NCI-H2029 treated with DMSO at 0.1 percent for 48 hours (cell line): ENCODE measurements around the gene MIGA2.

Experiments used
- DNase-seq: peaks from one replicate; lab custom pipeline; 2025; lab: John Stamatoyannopoulos, UW

The MIGA2 gene

GRCh38 chr9:129038109-129038852, 1.9 kb downstream of the MIGA2 start:
- DNase-seq: no peak

GRCh38 chr9:129040113-129040643, 3.8 kb downstream of the MIGA2 start:
- no peak for DNase-seq

GRCh38 chr9:129042016-129042415, 5.6 kb downstream of the MIGA2 start:
- no peak for DNase-seq

DNA sequence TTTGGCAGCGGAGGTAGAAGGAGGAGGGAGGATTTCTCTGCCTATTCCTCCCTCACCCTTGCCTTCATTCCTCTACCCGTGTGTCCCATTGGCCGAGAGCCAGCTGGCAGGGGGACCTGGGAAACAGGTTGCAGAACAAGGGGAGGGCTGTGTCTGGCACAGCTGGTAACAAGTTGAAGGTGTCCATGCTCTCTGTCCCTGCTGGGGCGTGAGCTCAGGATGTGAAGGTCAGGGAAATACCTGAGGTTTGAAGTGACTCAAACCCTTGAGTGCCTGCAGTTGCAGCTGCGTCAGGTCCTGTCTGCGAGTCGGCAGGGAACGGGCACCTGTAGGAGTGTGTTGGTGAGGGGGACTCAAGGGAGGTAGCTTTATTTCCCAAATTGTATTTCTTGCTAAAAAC, 16.2 kb downstream of the MIGA2 start:
- DNase-seq: peak; percentile 67

DNA sequence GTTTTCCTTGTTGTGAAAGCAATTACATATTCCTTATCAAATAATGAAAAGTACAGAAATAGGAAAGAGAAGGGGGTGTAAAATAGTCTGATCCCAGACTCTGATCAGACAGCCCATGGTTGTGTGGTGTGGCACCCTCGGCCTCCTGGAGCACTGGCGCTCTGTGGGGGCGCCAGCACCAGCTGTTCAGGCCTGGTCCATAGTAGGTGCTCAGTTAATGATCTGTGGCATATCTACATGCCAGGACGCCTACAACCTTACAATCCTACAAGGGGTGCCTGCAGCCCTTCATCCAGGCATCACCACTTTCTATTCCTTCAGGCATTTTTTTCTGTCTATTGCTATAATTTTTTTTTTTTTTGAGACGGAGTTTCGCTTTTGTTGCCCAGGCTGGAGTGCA, 16.6 kb downstream of the MIGA2 start:
- DNase-seq: no peak

- no peak for DNase-seq
Measured at GRCh38 chr9:129054163-129054851, 17.9 kb downstream of the MIGA2 start.

DNA sequence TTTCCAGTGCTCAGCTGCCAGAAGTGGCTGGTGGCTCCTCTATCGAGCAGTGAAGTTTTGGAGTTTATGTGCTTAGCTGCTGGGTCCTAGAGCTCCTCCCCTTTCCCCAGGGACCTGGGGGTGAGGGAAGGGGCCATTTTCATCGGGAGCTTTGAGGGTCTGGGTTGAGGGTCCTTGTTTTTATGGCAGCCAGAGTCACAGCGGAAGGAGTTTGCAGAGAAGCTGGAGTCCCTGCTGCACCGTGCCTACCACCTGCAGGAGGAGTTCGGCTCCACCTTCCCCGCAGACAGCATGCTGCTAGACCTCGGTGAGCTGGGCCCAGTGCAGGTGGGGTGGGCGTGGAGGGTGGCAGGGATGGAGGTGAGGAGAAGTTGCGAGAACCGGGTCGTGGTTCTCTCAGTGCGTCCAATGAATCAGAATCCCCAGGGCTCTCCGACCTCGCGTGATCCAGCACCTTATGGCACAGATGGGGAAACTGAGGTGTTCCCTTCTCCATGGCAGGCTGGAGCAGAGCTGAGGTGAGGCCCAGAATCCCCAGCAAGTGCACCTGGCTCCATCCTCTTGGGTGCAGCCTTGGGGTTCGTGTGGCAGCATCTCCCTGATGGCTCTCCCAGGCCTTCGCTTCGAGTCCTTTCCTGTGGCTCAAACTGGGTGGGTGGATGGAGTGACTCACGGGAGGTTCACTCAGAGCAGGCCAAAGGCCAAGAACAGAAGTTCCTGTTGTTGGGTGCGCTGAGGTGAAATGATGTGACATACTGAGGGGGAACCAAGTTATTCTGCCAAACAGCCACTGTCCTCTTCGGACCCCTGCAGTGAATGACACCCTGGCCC, 22.8 kb downstream of the MIGA2 start:
- DNase-seq: no peak

- DNase-seq: no peak
Measured at GRCh38 chr9:129059796-129060785, 23.7 kb downstream of the MIGA2 start.

GRCh38 chr9:129060991-129061390, 24.6 kb downstream of the MIGA2 start:
- DNase-seq: no peak

DNA sequence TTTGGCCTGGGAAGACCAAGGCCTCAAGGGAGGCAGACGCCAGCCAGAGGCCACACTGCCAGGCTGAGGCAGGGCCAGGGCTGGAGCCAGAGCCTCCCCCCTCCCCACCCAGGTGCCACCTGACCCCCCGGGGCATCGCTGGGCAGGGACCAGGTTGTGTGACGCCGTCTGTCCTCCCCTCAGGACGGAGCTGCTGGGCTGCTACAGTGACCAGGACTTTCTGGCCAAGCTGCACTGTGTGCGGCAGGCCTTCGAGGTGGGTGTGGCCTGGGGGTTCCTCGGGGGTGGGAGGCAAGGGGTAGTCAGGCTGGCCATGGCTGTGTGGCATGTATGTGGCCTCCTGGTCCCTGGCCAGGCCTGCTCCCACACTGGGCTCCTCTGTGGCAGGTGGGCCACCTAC, 26.6 kb downstream of the MIGA2 start:
- no peak for DNase-seq

DNA sequence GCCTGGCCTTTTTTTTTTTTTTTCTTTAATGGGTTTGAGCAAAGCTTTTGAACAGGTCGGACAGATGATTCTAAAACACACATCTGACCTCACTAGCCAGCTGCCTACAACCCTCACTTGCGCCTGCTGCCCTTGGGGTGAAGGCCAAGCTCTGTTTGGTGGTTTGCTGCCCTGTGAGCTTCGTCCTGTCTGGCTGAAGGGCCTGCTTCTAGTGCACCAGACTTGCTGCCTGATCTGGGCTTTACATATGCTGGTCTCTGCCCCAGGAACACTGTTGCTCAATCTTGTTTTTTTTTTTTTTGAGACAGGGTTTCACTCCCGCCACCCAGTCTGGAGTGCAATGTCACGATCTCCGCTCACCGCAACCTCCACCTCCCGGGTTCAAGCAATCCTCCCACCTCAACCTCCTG, 28.1 kb downstream of the MIGA2 start:
- DNase-seq: no peak

DNA sequence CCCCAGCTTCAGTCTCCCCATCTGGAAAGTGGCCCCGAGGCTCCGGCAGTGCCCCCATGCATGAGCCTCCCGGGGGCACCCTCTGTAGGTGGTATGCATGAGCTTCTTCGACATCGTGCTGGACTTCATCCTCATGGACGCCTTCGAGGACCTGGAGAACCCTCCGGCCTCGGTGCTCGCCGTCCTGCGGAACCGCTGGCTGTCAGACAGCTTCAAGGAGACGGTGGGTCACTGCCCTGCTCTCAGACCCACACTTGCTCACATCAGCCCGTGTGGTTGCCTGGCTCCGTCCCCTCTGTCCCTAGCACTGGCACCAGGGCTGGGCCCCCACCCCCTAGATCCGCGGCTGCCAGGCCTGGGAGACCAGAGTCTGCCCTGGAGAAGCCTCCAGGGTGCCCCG, 31.7 kb downstream of the MIGA2 start:
- DNase-seq: no peak

DNA sequence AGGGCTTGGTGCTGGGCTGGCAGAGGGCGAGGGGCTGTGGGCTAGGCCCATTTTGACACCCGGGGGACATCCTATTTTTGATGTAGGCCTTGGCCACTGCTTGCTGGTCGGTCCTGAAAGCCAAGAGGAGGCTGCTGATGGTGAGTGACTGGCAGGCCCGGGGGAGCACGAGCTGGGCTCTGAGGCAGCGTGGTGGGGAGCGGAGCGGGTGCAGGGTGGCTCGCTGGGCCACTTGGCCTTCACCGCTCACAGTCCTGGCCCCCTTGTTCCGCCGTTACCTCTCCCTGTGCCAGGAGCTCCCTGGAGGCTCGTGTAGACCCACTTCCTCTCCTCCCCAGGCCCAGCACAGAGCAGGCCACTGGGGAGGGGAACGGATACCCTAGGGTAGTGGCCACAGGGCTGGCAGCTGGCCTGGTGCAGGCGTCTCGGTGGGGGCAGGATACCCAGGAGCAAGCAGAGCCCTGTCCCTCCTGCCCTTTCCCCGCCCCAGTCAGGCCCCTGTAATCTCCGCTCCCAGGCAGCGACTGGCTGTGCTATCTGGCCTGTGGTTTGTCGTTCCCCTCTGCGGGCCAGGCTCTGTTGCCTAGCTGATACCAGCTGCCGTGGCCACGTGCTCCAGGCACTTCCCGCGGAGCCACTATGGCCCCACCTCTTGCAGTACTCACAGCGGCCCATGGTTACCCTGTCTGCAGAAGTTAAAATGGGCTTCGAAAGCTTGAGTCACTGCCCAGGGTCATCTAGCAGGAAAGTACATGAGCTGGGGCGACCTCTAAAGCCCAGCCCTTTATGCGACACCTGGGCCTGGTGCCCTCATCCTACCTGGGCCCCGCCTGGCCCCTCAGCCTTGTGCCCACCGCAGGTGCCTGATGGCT, 32.8 kb downstream of the MIGA2 start:
- no peak for DNase-seq

DNA sequence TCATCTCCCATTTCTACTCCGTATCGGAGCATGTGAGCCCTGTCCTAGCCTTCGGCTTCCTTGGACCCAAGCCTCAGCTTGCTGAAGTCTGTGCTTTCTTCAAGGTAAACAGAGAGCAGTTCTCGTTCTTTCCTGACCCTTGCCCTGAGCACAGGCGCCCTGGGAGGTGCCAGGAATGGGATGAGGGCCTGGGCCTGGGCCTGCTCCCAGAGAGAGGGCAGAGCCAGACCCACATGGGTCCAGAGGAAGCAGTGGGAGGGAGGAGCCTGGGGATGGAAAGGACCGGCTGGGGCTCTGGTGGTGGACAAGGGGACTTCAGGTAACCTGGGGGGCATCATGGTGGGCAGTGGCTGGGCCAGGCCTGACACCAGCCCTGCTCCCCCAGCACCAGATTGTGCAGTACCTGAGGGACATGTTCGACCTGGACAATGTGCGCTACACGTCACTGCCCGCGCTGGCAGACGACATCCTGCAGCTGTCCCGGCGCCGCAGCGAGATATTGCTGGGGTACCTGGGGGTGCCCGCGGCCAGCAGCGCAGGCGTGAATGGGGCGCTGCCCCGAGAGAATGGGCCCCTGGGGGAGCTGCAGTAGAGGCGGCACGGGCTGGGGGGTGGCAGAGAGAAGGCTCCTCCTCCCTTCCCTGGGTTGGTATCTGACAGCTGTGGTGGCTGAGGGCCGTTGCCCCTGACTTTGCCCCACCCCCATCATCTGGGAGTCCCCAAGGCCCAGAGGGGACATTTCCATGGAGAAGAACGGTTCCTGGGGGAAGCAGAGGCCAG, 33.6 kb downstream of the MIGA2 start:
- no peak for DNase-seq

- no peak for DNase-seq
Measured at GRCh38 chr9:129070696-129071525, 34.5 kb downstream of the MIGA2 start.

DNA sequence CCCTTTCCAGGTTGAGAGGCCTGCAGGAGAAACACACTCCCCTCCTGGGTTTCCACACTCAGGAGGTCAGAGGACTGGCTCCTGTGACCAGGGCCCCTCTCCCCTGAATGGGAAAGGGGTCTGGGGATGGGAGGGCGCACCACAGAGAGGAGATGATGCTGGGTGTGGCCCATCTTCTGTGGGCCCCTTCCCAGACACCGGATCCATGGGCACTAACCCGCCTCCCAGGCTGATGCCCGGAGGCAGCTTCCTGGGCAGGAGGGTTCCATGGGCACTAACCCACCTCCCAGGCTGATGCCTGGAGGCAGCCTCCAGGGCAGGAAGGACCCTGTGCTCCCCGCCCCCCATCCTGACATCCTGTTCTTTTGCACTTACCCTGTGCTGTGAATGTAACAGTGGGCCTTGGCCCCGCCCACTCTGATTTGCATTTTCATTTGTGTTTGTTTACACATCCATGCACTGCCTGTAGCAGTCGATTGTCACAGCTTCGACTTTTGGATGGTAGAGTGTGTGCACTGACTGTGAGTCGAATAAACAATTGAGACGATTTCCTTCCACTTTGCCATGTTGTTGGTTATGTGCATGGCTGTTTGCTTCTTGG, 35.2 kb downstream of the MIGA2 start:
- no peak for DNase-seq

- DNase-seq: no peak
Measured at GRCh38 chr9:129072171-129072570, 35.7 kb downstream of the MIGA2 start.

GRCh38 chr9:129073404-129073803, 37.0 kb downstream of the MIGA2 start:
- no peak for DNase-seq
